Ascending aorta (tissue), 2 donors: ENCODE data around the gene TNKS1BP1. TPM values are rescaled to one million over a fixed set of nuclear protein-coding genes. Genes with fewer than 3 reads are reported as not detected.
A peak's percentile ranks its signal among the peaks of the same experiment; 100 is the strongest.

Source experiments
- DNase-seq, 2 donors: peaks; one replicate each; pipeline ENCODE4 v3.0.0-alpha.2; 2019; ENCODE audit warnings: low spot score in 2 of 2
- H3K27ac ChIP-seq, 2 donors: fragments of 200-600 bp; sonication (generic); one replicate each; pipeline ENCODE4 v1.5.1; 2016 to 2017; ENCODE audit warnings: mild to moderate bottlenecking in 1 of 2
- H3K27me3 ChIP-seq: fragments of 200-600 bp; sonication (generic); one replicate; pipeline ENCODE4 v1.5.1; 2017
- H3K36me3 ChIP-seq, 2 donors: fragments of 200-600 bp; sonication (generic); one replicate each; pipeline ENCODE4 v1.5.1; 2016
- H3K4me1 ChIP-seq, 2 donors: fragments of 200-600 bp; sonication (generic); one replicate each; pipeline ENCODE4 v1.5.1; 2016 to 2017; ENCODE audit warnings: mild to moderate bottlenecking in 1 of 2
- H3K4me3 ChIP-seq, 2 donors: fragments of 200-600 bp; sonication (generic); one replicate each; pipeline ENCODE4 v1.5.1; 2016 to 2017; ENCODE audit warnings: mild to moderate bottlenecking in 1 of 2
- H3K9me3 ChIP-seq, 2 donors: fragments of 200-600 bp; sonication (generic); one replicate each; pipeline ENCODE4 v1.5.1; 2016
- CTCF ChIP-seq, 3 experiments: fragments of 200-600 bp in 2 of 3; fragments of 450-650 bp in 1 of 3; sonication (generic) in 2 of 3; IDR thresholded peaks; one replicate each; pipeline ENCODE4 v1.5.1; 2016 to 2019; ENCODE audit warnings: antibody characterized with exemption in 3 of 3, mild to moderate bottlenecking in 1 of 3, moderate library complexity in 1 of 3
- intact Hi-C: fragments of 100-400 bp; cut with DNase I; formaldehyde crosslinking; loops from one replicate; pipeline ENCODE4 v1.15.1; 2023
- total RNA-seq: library from RNA; depleted of rRNA; stranded (reverse); fragments of >200 nt; gene quantifications from one replicate; pipeline ENCODE4 v1.1.0, GENCODE V29; 2016

Gene TNKS1BP1
- total RNA-seq, 1 donor from 2014 or later = 131 TPM

- H3K27ac ChIP-seq = peak overlapping the region; percentile 75 to 95
- H3K4me3 ChIP-seq = no peak overlapping the region
- intact Hi-C loops = no loop called here
Observed at GRCh38 chr11:57309106-57310059, 15.4 kb downstream of the TNKS1BP1 start.

GRCh38 chr11:57308426-57309060 is 16.2 kb downstream of the TNKS1BP1 start:
- intact Hi-C loops = no loop called here
- Histone ChIP-seq H3K27me3 (no peaks in the 10 kb centered on the region), H3K4me1 (peaks cover 13 to 59% of the 10 kb centered on the region in 2 donors), H3K27ac (peak overlapping the region in 1 of 2 donors; percentile 22), H3K36me3 (peaks cover 31 to 72% of the 10 kb centered on the region in 2 donors), H3K9me3 (no peaks in the 10 kb centered on the region), H3K4me3 (no peak overlapping the region)
- DNase-seq = no peak
- TF ChIP-seq CTCF (IDR thresholded peaks at IDR 0.05) = no peak

More at GRCh38 chr11:57309106-57310059, 15.4 kb downstream of the TNKS1BP1 start:
- Histone ChIP-seq H3K4me1 (peaks cover 13 to 54% of the 10 kb centered on the region in 2 donors), H3K9me3 (no peaks in the 10 kb centered on the region), H3K27me3 (no peaks in the 10 kb centered on the region), H3K36me3 (peaks cover 33 to 76% of the 10 kb centered on the region in 2 donors)
- no peak for TF ChIP-seq CTCF (IDR thresholded peaks at IDR 0.05)
- DNase-seq = no peak

GRCh38 chr11:57307666-57308270 is 17.0 kb downstream of the TNKS1BP1 start:
- peaks cover 31 to 72% of the 10 kb centered on the region in 2 donors for H3K36me3 ChIP-seq
- H3K27ac ChIP-seq = no peak overlapping the region
- H3K4me3 ChIP-seq = no peak overlapping the region
- peaks cover 12 to 59% of the 10 kb centered on the region in 2 donors for H3K4me1 ChIP-seq
- intact Hi-C loops = no loop called here
- H3K27me3 ChIP-seq = no peaks in the 10 kb centered on the region
- no peak for DNase-seq
- no peak for TF ChIP-seq CTCF (IDR thresholded peaks at IDR 0.05)
- H3K9me3 ChIP-seq = no peaks in the 10 kb centered on the region

- Histone ChIP-seq H3K4me1 (peaks cover 5 to 52% of the 10 kb centered on the region in 2 donors), H3K27ac (no peak overlapping the region), H3K9me3 (no peaks in the 10 kb centered on the region), H3K36me3 (peaks cover 31 to 74% of the 10 kb centered on the region in 2 donors), H3K4me3 (no peak overlapping the region), H3K27me3 (no peaks in the 10 kb centered on the region)
- intact Hi-C loops = no loop called here
- TF ChIP-seq CTCF (IDR thresholded peaks at IDR 0.05) = no peak
- DNase-seq = no peak
Observed at GRCh38 chr11:57306940-57307565, 17.7 kb downstream of the TNKS1BP1 start.

GRCh38 chr11:57306161-57306876 is 18.4 kb downstream of the TNKS1BP1 start:
- intact Hi-C loops = no loop called here
- Histone ChIP-seq H3K27me3 (no peaks in the 10 kb centered on the region), H3K9me3 (no peaks in the 10 kb centered on the region), H3K4me3 (no peak overlapping the region), H3K4me1 (peaks cover 0 to 49% of the 10 kb centered on the region in 2 donors), H3K27ac (no peak overlapping the region), H3K36me3 (peaks cover 39 to 82% of the 10 kb centered on the region in 2 donors)
- TF ChIP-seq CTCF (IDR thresholded peaks at IDR 0.05) = no peak
- DNase-seq = no peak
